Measurements from ENCODE around the gene VRK3.

DNA sequence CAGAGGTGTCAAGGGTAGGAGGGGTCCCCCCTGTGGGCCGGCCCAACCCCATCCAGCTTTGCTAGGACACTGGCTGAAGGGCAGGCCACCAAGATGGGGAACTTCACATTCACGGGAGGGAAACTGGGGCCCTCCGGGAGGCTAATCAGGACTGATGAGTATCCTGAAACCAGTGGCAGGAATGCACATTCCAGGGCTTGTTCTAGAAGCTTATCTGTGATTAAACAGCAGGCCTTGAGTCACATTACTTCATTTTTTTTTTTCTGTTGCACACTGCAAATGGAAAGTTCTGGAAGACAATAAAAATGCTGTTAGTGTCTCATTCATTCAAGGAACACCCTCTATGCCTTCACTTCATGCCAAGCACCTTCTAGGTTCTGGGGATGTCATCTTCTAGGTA is 48.7 kb downstream of the VRK3 start:
- TF ChIP-seq POLR2A (IDR thresholded peaks at IDR 0.05; ENCODE audit: low read depth, low read length), result no peak
- TF ChIP-seq POLR2AphosphoS5 (IDR thresholded peaks at IDR 0.05; ENCODE audit: low read depth, low read length), result no peak
- no peak for TF ChIP-seq TAF1 (IDR thresholded peaks at IDR 0.05; ENCODE audit: borderline replicate concordance, low read depth, low read length)
